Ishikawa (cell line): ENCODE data around the gene TVP23C.

Experiments used
- CEBPB ChIP-seq: IDR thresholded peaks from 2 replicates; pipeline ENCODE4 v1.6.1; 2012
- CREB1 ChIP-seq: IDR thresholded peaks from 2 replicates; pipeline ENCODE4 v1.6.1; 2012; ENCODE audit warnings: low read depth
- EGR1 ChIP-seq: IDR thresholded peaks from 2 replicates; pipeline ENCODE4 v1.6.1; 2012
- EP300 ChIP-seq: IDR thresholded peaks from 2 replicates; pipeline ENCODE4 v1.6.1; 2012; ENCODE audit warnings: borderline replicate concordance
- FOXM1 ChIP-seq: IDR thresholded peaks from 2 replicates; pipeline ENCODE4 v1.6.1; 2012; ENCODE audit warnings: low read depth, borderline replicate concordance
- MAX ChIP-seq: IDR thresholded peaks from 2 replicates; pipeline ENCODE4 v1.6.1; 2012
- NFIC ChIP-seq: IDR thresholded peaks from 2 replicates; pipeline ENCODE4 v1.6.1; 2012
- RAD21 ChIP-seq: IDR thresholded peaks from 2 replicates; pipeline ENCODE4 v1.6.1; 2012; ENCODE audit warnings: low read depth
- REST ChIP-seq: IDR thresholded peaks from 2 replicates; pipeline ENCODE4 v1.6.1; 2012; ENCODE audit warnings: low read depth, mild to moderate bottlenecking
- TAF1 ChIP-seq: IDR thresholded peaks from 2 replicates; pipeline ENCODE4 v1.6.1; 2012; ENCODE audit warnings: low read depth, mild to moderate bottlenecking
- TCF12 ChIP-seq: IDR thresholded peaks from 2 replicates; pipeline ENCODE4 v1.6.1; 2012; ENCODE audit warnings: low read depth
- TEAD4 ChIP-seq: IDR thresholded peaks from 2 replicates; pipeline ENCODE4 v1.6.1; 2012
- USF1 ChIP-seq: IDR thresholded peaks from 2 replicates; pipeline ENCODE4 v1.6.1; 2012
- YY1 ChIP-seq: IDR thresholded peaks from 2 replicates; pipeline ENCODE4 v1.6.1; 2012; ENCODE audit warnings: low read depth
- ZBTB7A ChIP-seq: IDR thresholded peaks from 2 replicates; pipeline ENCODE4 v1.6.1; 2012; ENCODE audit warnings: low read depth

TVP23C gene

DNA sequence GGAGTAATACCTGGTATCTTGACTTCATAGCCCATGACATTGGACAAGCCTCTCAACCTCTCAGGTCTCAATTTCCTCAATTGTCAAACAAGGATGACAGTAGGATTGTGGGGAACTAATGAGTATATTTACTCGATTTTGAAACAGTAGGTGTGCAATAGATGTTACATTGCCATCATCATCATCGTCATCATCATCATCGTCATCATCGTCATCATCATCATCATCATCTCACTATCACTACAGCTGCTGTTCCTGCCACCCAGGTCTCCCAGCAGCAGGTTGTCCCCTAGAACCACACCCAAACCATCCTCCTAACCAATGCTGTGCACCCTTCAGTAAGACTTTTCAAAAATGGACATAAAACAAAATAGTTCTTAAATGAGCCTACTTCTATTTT is 71.1 kb downstream of the TVP23C start:
- TF ChIP-seq FOXM1, result no peak
- no peak for TF ChIP-seq YY1
- no peak for TF ChIP-seq MAX
- no peak for TF ChIP-seq EGR1
- no peak for TF ChIP-seq REST
- no peak for TF ChIP-seq TEAD4
- TF ChIP-seq RAD21, result no peak
- TF ChIP-seq CREB1, result no peak
- TF ChIP-seq NFIC, result no peak
- no peak for TF ChIP-seq CEBPB
- no peak for TF ChIP-seq EP300

DNA sequence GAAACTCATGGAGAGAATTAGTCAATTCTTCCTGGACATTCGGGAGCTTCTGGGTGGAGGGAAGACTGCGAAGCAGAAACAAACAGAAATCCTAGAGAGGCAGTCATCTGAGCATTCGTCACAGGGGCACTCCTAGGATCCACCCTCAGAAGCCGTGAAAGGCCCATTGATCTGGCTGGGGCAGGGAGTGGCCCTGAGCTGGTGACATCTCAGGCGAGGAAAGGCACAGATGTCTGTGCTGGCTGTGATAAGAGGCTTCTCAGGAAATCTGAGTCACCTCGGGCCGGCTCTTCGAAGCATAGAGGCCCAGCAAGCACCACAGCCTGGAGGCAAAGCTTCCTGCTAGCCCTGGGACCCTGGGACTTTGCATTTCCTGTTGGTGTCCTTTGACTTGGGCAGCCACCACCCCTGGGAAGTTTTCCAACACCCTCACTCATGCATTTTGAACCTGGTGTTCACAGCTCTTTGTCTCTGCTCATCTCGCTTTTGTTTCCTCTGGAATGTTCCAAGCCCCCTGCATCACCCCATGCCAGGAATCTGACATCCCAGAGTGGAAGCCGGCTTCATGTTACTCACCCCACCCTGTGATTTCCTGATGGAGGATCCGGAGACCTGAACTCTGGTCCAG is 72.5 kb downstream of the TVP23C start:
- TF ChIP-seq NFIC (no peak), CEBPB (no peak), TAF1 (no peak), EGR1 (no peak), MAX (no peak), REST (no peak), USF1 (no peak), EP300 (no peak)

GRCh38 chr17:15488557-15488956 is 74.7 kb downstream of the TVP23C start:
- TF ChIP-seq USF1 (no peak), FOXM1 (no peak), TEAD4 (no peak), TCF12 (no peak), CEBPB (no peak), RAD21 (no peak), MAX (no peak), EP300 (no peak)

DNA sequence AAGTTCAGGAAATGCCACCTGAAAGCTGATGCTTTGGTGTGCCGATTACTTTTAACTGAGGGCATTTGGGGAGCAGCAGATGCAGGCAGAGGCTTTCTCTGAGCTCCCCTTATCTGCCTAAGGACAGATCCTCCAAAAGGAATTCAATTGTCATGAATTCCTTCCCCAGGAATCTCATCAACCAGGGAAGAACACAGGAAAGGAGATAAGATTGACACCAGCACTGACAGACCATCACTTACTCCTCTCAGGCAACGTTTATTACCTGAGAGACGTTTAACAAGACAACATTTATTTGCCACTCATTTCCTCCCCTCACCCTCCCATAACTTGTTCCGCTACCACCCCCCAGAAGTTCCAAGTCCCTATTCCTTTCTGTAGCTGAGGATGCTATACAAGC is 78.2 kb downstream of the TVP23C start:
- no peak for TF ChIP-seq NFIC
- no peak for TF ChIP-seq EP300

DNA sequence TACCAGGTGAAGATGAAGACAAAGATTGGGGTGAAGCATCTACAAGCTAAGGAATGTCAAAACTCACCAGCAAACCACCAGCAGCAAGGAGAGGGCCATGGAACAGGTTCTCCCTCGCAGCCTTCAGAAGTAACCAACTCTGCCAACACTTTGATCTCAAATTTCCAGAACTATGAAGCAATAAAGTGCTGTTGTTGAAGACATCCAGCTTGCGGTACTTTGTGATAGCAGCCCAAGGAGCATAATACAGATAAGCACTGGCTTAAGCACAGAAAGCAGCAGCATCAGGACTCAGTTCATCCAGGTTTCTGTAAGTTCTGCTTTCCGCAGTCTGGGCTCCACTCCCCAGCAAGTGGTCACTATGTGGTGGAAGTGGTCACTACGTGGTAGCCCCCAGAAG is 79.9 kb downstream of the TVP23C start:
- no peak for TF ChIP-seq CREB1
- TF ChIP-seq REST, result no peak
- TF ChIP-seq TCF12, result no peak
- no peak for TF ChIP-seq CEBPB
- TF ChIP-seq YY1, result no peak
- no peak for TF ChIP-seq ZBTB7A
- no peak for TF ChIP-seq TAF1
- TF ChIP-seq TEAD4, result no peak
- TF ChIP-seq USF1, result no peak
- no peak for TF ChIP-seq RAD21
- no peak for TF ChIP-seq NFIC
- TF ChIP-seq EGR1, result no peak
- no peak for TF ChIP-seq MAX
- TF ChIP-seq FOXM1, result no peak
- TF ChIP-seq EP300, result no peak
